GM23338 (cell line): ENCODE results near the gene GRM8. TPM values are rescaled to one million over a fixed set of nuclear protein-coding genes. Genes with fewer than 3 reads are reported as not detected.

Source experiments
- ATAC-seq: fragments of 200-7000 bp; cut with Tn5 transposase; 3 replicates; pipeline ENCODE4 v1.9.1; 2020
- DNase-seq: peaks from one replicate; pipeline ENCODE4 v3.0.0-alpha.2; 2015; ENCODE audit warnings: low spot score
- H2AFZ ChIP-seq: fragments of 200-600 bp; sonication (generic); 2 replicates; pipeline ENCODE4 v1.8.0; 2016; ENCODE audit warnings: antibody characterized with exemption, mild to moderate bottlenecking, moderate library complexity
- H3F3A ChIP-seq: fragments of 200-600 bp; sonication (generic); replicated peaks from 2 replicates; pipeline ENCODE4 v1.8.0; 2017; ENCODE audit warnings: antibody characterized with exemption, mixed run types, low read depth
- H3K27ac ChIP-seq: fragments of 200-600 bp; sonication (generic); 2 replicates; pipeline ENCODE4 v1.6.1; 2016; ENCODE audit warnings: low read depth
- H3K27me3 ChIP-seq: fragments of 200-600 bp; sonication (generic); 2 replicates; pipeline ENCODE4 v1.8.0; 2016; ENCODE audit warnings: mild to moderate bottlenecking, mixed run types, moderate library complexity; ENCODE audit not compliant: insufficient read depth
- H3K36me3 ChIP-seq: fragments of 200-600 bp; sonication (generic); 2 replicates; pipeline ENCODE4 v1.8.0; 2016; ENCODE audit warnings: mild to moderate bottlenecking; ENCODE audit not compliant: insufficient read depth
- H3K4me1 ChIP-seq: fragments of 200-600 bp; sonication (generic); 2 replicates; pipeline ENCODE4 v1.8.0; 2016; ENCODE audit warnings: mild to moderate bottlenecking, moderate library complexity; ENCODE audit not compliant: insufficient read depth
- H3K4me2 ChIP-seq: fragments of 200-600 bp; sonication (generic); 2 replicates; pipeline ENCODE4 v1.7.1; 2017; ENCODE audit warnings: mixed run types
- H3K4me3 ChIP-seq: fragments of 200-600 bp; sonication (generic); 2 replicates; pipeline ENCODE4 v1.6.1; 2016; ENCODE audit warnings: mixed run types
- H3K79me2 ChIP-seq: fragments of 200-600 bp; sonication (generic); replicated peaks from 2 replicates; pipeline ENCODE4 v1.8.0; 2017; ENCODE audit warnings: mild to moderate bottlenecking; ENCODE audit not compliant: insufficient read depth
- H3K9me2 ChIP-seq: fragments of 200-600 bp; sonication (generic); 2 replicates; pipeline ENCODE4 v1.8.0; 2017; ENCODE audit not compliant: insufficient read depth
- H4K20me1 ChIP-seq: fragments of 200-600 bp; sonication (generic); replicated peaks from 2 replicates; pipeline ENCODE4 v1.8.0; 2017; ENCODE audit warnings: mild to moderate bottlenecking; ENCODE audit not compliant: insufficient read depth
- H3K27ac Mint-ChIP-seq: 2 replicates; pipeline ENCODE4 v1.8.0; 2020; ENCODE audit warnings: inconsistent platforms, mild to moderate bottlenecking, moderate library complexity, mixed read lengths
- H3K27me3 Mint-ChIP-seq: 3 replicates; pipeline ENCODE4 v1.8.0; 2022; ENCODE audit warnings: low read depth, mild to moderate bottlenecking, moderate library complexity, mixed read lengths, inconsistent platforms; ENCODE audit not compliant: insufficient read depth, poor library complexity
- H3K36me3 Mint-ChIP-seq: 3 replicates; pipeline ENCODE4 v1.8.0; 2021; ENCODE audit warnings: low read depth, mild to moderate bottlenecking, inconsistent platforms, moderate library complexity, mixed read lengths
- H3K4me1 Mint-ChIP-seq: 3 replicates; pipeline ENCODE4 v1.8.0; 2020; ENCODE audit warnings: mild to moderate bottlenecking, inconsistent platforms, mixed read lengths
- H3K4me3 Mint-ChIP-seq: 3 replicates; pipeline ENCODE4 v1.8.0; 2021; ENCODE audit warnings: moderate library complexity, mild to moderate bottlenecking, inconsistent platforms, mixed read lengths
- H3K9me3 Mint-ChIP-seq: 3 replicates; pipeline ENCODE4 v1.8.0; 2020; ENCODE audit warnings: moderate library complexity, mild to moderate bottlenecking, inconsistent platforms, mixed read lengths
- CREB1 ChIP-seq: fragments of 250-450 bp; sonication (Bioruptor Pico); IDR thresholded peaks from 2 replicates; pipeline ENCODE4 v1.5.0; 2020; ENCODE audit warnings: low read depth, mild to moderate bottlenecking, moderate library complexity
- EZH2 ChIP-seq: fragments of 200-600 bp; sonication (generic); IDR thresholded peaks from one replicate; pipeline ENCODE4 v1.8.0; 2017; ENCODE audit warnings: antibody characterized with exemption, mild to moderate bottlenecking, low read depth; ENCODE audit not compliant: unreplicated experiment
- EZH2phosphoT487 ChIP-seq: fragments of 200-600 bp; sonication (generic); IDR thresholded peaks from one replicate; pipeline ENCODE4 v1.8.1; 2018; ENCODE audit warnings: antibody characterized with exemption; ENCODE audit not compliant: unreplicated experiment
- JUNB ChIP-seq: IDR thresholded peaks from one replicate; pipeline ENCODE4 v1.6.1; 2016; ENCODE audit warnings: antibody characterized with exemption; ENCODE audit not compliant: unreplicated experiment
- NANOG ChIP-seq: IDR thresholded peaks from 2 replicates; pipeline ENCODE4 v1.6.1; 2016; ENCODE audit warnings: antibody characterized with exemption, borderline replicate concordance
- POLR2AphosphoS5 ChIP-seq: IDR thresholded peaks from 2 replicates; pipeline ENCODE4 v1.6.1; 2016; ENCODE audit warnings: antibody characterized with exemption, low read depth
- STAT1 ChIP-seq: IDR thresholded peaks from one replicate; pipeline ENCODE4 v1.6.1; 2016; ENCODE audit warnings: antibody characterized with exemption; ENCODE audit not compliant: unreplicated experiment
- ZNF114 ChIP-seq: fragments of 250-450 bp; sonication (Bioruptor Pico); IDR thresholded peaks from 2 replicates; pipeline ENCODE4 v1.5.0; 2020; ENCODE audit warnings: mild to moderate bottlenecking, moderate library complexity
- ZNF331 ChIP-seq: fragments of 250-450 bp; sonication (Bioruptor Pico); IDR thresholded peaks from 2 replicates; pipeline ENCODE4 v1.5.0; 2020; ENCODE audit warnings: low read depth, mild to moderate bottlenecking, moderate library complexity
- polyA plus RNA-seq: library from polyadenylated mRNA; unstranded; fragments of >200 nt; fragmentation: Nextera tagmentation; extraction: Ambion mirVana; gene quantifications from 2 replicates; pipeline ENCODE4 v1.2.1, GENCODE V29; 2016
- total RNA-seq: library from RNA; depleted of rRNA; stranded (reverse); fragments of >200 nt; shearing (Covaris generic); gene quantifications from 2 replicates; pipeline ENCODE4 v1.2.3, GENCODE V29; 2014
- TF ChIP-seq, protein P1 (sequence below): fragments of 250-450 bp; sonication (Bioruptor Pico); IDR thresholded peaks from 2 replicates; pipeline ENCODE4 v1.5.0; 2020; ENCODE audit warnings: mild to moderate bottlenecking, moderate library complexity
- TF ChIP-seq, protein P2 (sequence below): IDR thresholded peaks from 2 replicates; pipeline ENCODE4 v1.6.1; 2016; ENCODE audit warnings: antibody characterized with exemption
- TF ChIP-seq, protein P3 (sequence below): IDR thresholded peaks from one replicate; pipeline ENCODE4 v1.6.1; 2018; ENCODE audit warnings: antibody characterized with exemption; ENCODE audit not compliant: unreplicated experiment
- TF ChIP-seq, protein P4 (sequence below), 2 experiments: fragments of 200-600 bp in 1 of 2; sonication (generic) in 1 of 2; conservative IDR thresholded peaks; 2 replicates each; pipeline versions ENCODE4 v1.5.1 to v1.6.1; 2016 to 2017; ENCODE audit warnings: antibody characterized with exemption in 2 of 2, low read depth in 2 of 2, mild to moderate bottlenecking in 2 of 2, moderate library complexity in 1 of 2

GRM8 gene
- total and polyA plus RNA-seq, 2 experiments from 2014 or later: 1.9 to 6.6 TPM

DNA sequence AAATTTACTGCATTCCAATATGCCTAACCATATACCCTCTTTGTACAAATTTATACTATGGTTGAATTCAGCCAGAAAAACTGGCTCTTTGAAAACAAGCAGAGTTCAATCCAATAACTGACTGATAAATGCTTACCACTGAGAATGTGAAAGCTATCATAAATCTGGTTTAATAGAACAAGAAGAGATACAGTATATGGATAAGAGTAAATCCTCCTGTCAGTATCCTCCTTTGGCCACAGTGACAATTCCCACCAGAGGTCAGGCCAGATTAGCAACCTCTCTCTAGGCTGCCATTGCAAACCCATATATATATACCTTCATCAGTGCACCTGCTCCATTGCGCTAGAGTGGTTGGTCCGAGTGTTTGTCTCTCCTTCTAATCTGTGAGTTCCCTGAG is 647.2 kb downstream of the GRM8 start:
- no peaks in the 10 kb centered on the region for H3F3A ChIP-seq
- Mint-ChIP-seq H3K9me3 (no peaks in the 10 kb centered on the region), H3K36me3 (no peaks in the 10 kb centered on the region), H3K27me3 (no peaks in the 10 kb centered on the region), H3K4me3 (no peak overlapping the region), H3K27ac (no peak overlapping the region), H3K4me1 (no peaks in the 10 kb centered on the region)
- no peaks in the 10 kb centered on the region for H3K36me3 ChIP-seq
- no peaks in the 10 kb centered on the region for H4K20me1 ChIP-seq
- no peak overlapping the region for H2AFZ ChIP-seq
- H3K4me3 ChIP-seq: no peak overlapping the region
- H3K79me2 ChIP-seq: no peaks in the 10 kb centered on the region
- no peaks in the 10 kb centered on the region for H3K4me1 ChIP-seq
- TF ChIP-seq, protein P1, sequence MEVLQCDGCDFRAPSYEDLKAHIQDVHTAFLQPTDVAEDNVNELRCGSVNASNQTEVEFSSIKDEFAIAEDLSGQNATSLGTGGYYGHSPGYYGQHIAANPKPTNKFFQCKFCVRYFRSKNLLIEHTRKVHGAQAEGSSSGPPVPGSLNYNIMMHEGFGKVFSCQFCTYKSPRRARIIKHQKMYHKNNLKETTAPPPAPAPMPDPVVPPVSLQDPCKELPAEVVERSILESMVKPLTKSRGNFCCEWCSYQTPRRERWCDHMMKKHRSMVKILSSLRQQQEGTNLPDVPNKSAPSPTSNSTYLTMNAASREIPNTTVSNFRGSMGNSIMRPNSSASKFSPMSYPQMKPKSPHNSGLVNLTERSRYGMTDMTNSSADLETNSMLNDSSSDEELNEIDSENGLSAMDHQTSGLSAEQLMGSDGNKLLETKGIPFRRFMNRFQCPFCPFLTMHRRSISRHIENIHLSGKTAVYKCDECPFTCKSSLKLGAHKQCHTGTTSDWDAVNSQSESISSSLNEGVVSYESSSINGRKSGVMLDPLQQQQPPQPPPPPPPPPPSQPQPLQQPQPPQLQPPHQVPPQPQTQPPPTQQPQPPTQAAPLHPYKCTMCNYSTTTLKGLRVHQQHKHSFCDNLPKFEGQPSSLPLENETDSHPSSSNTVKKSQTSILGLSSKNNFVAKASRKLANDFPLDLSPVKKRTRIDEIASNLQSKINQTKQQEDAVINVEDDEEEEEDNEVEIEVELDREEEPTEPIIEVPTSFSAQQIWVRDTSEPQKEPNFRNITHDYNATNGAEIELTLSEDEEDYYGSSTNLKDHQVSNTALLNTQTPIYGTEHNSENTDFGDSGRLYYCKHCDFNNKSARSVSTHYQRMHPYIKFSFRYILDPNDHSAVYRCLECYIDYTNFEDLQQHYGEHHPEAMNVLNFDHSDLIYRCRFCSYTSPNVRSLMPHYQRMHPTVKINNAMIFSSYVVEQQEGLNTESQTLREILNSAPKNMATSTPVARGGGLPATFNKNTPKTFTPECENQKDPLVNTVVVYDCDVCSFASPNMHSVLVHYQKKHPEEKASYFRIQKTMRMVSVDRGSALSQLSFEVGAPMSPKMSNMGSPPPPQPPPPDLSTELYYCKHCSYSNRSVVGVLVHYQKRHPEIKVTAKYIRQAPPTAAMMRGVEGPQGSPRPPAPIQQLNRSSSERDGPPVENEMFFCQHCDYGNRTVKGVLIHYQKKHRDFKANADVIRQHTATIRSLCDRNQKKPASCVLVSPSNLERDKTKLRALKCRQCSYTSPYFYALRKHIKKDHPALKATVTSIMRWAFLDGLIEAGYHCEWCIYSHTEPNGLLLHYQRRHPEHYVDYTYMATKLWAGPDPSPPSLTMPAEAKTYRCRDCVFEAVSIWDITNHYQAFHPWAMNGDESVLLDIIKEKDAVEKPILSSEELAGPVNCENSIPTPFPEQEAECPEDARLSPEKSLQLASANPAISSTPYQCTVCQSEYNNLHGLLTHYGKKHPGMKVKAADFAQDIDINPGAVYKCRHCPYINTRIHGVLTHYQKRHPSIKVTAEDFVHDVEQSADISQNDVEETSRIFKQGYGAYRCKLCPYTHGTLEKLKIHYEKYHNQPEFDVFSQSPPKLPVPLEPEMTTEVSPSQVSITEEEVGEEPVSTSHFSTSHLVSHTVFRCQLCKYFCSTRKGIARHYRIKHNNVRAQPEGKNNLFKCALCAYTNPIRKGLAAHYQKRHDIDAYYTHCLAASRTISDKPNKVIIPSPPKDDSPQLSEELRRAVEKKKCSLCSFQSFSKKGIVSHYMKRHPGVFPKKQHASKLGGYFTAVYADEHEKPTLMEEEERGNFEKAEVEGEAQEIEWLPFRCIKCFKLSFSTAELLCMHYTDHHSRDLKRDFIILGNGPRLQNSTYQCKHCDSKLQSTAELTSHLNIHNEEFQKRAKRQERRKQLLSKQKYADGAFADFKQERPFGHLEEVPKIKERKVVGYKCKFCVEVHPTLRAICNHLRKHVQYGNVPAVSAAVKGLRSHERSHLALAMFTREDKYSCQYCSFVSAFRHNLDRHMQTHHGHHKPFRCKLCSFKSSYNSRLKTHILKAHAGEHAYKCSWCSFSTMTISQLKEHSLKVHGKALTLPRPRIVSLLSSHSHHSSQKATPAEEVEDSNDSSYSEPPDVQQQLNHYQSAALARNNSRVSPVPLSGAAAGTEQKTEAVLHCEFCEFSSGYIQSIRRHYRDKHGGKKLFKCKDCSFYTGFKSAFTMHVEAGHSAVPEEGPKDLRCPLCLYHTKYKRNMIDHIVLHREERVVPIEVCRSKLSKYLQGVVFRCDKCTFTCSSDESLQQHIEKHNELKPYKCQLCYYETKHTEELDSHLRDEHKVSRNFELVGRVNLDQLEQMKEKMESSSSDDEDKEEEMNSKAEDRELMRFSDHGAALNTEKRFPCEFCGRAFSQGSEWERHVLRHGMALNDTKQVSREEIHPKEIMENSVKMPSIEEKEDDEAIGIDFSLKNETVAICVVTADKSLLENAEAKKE: no peak
- no peak for TF ChIP-seq EZH2phosphoT487
- TF ChIP-seq, protein P2, sequence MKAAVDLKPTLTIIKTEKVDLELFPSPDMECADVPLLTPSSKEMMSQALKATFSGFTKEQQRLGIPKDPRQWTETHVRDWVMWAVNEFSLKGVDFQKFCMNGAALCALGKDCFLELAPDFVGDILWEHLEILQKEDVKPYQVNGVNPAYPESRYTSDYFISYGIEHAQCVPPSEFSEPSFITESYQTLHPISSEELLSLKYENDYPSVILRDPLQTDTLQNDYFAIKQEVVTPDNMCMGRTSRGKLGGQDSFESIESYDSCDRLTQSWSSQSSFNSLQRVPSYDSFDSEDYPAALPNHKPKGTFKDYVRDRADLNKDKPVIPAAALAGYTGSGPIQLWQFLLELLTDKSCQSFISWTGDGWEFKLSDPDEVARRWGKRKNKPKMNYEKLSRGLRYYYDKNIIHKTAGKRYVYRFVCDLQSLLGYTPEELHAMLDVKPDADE: no peak
- no peak for TF ChIP-seq ZNF331 (CRISPR knock-in tag)
- TF ChIP-seq, protein P3, sequence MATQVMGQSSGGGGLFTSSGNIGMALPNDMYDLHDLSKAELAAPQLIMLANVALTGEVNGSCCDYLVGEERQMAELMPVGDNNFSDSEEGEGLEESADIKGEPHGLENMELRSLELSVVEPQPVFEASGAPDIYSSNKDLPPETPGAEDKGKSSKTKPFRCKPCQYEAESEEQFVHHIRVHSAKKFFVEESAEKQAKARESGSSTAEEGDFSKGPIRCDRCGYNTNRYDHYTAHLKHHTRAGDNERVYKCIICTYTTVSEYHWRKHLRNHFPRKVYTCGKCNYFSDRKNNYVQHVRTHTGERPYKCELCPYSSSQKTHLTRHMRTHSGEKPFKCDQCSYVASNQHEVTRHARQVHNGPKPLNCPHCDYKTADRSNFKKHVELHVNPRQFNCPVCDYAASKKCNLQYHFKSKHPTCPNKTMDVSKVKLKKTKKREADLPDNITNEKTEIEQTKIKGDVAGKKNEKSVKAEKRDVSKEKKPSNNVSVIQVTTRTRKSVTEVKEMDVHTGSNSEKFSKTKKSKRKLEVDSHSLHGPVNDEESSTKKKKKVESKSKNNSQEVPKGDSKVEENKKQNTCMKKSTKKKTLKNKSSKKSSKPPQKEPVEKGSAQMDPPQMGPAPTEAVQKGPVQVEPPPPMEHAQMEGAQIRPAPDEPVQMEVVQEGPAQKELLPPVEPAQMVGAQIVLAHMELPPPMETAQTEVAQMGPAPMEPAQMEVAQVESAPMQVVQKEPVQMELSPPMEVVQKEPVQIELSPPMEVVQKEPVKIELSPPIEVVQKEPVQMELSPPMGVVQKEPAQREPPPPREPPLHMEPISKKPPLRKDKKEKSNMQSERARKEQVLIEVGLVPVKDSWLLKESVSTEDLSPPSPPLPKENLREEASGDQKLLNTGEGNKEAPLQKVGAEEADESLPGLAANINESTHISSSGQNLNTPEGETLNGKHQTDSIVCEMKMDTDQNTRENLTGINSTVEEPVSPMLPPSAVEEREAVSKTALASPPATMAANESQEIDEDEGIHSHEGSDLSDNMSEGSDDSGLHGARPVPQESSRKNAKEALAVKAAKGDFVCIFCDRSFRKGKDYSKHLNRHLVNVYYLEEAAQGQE: no peak
- no peak for TF ChIP-seq CREB1
- TF ChIP-seq ZNF114: no peak
- TF ChIP-seq, protein P4, sequence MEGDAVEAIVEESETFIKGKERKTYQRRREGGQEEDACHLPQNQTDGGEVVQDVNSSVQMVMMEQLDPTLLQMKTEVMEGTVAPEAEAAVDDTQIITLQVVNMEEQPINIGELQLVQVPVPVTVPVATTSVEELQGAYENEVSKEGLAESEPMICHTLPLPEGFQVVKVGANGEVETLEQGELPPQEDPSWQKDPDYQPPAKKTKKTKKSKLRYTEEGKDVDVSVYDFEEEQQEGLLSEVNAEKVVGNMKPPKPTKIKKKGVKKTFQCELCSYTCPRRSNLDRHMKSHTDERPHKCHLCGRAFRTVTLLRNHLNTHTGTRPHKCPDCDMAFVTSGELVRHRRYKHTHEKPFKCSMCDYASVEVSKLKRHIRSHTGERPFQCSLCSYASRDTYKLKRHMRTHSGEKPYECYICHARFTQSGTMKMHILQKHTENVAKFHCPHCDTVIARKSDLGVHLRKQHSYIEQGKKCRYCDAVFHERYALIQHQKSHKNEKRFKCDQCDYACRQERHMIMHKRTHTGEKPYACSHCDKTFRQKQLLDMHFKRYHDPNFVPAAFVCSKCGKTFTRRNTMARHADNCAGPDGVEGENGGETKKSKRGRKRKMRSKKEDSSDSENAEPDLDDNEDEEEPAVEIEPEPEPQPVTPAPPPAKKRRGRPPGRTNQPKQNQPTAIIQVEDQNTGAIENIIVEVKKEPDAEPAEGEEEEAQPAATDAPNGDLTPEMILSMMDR (conservative IDR thresholded peaks at IDR 0.05; ENCODE audit: low read depth in 2 of 2): no peak
- TF ChIP-seq JUNB: no peak
- TF ChIP-seq EZH2: no peak
- no peak for TF ChIP-seq STAT1
- TF ChIP-seq POLR2AphosphoS5: no peak
- TF ChIP-seq NANOG: no peak
- no peak for DNase-seq
- H3K4me2 ChIP-seq: no peak overlapping the region
- H3K27me3 ChIP-seq: no peaks in the 10 kb centered on the region
- no peaks in the 10 kb centered on the region for H3K9me2 ChIP-seq
- ATAC-seq: no peak
- no peak overlapping the region for H3K27ac ChIP-seq
